Gastrocnemius medialis (tissue), 4 donors: Measurements from ENCODE around the gene SETD3.

Experiments used
- POLR2A ChIP-seq, 2 donors: fragments of 450-650 bp; IDR thresholded peaks; one replicate each; pipeline ENCODE4 v1.6.1; 2017; ENCODE audit warnings: antibody characterized with exemption in 2 of 2, mild to moderate bottlenecking in 2 of 2, moderate library complexity in 2 of 2
- TF ChIP-seq, protein P1 (sequence below), 5 experiments: fragments of 450-650 bp in 3 of 5; fragments of 200-600 bp in 2 of 5; sonication (generic) in 2 of 5; IDR thresholded peaks in 4 of 5; conservative IDR thresholded peaks in 1 of 5; 1 replicate in 4 of 5; 2 replicates in 1 of 5; pipeline ENCODE4 v1.5.1; 2016 to 2019; ENCODE audit warnings: antibody characterized with exemption in 5 of 5, mild to moderate bottlenecking in 3 of 5, moderate library complexity in 3 of 5

DNA sequence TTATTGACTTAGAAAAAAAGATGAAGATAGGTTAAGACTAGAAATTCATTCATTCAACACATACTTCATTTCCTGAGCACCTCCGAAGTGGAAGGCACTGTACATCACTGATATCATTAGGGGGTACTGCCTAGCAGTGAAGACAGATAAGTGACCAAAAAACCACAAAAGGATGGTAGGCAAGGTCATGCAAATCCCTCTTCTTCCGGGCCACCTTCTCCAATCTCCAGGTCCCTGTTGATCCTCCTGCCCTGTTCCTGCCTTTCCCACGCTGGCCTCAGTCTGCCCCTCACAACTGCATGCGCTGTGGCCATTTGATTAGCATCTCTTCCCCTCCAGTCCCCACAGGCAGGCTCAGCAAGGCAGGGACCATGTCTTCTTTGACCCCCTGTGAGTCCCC lies 60.8 kb downstream of the SETD3 start:
- TF ChIP-seq, protein P1, sequence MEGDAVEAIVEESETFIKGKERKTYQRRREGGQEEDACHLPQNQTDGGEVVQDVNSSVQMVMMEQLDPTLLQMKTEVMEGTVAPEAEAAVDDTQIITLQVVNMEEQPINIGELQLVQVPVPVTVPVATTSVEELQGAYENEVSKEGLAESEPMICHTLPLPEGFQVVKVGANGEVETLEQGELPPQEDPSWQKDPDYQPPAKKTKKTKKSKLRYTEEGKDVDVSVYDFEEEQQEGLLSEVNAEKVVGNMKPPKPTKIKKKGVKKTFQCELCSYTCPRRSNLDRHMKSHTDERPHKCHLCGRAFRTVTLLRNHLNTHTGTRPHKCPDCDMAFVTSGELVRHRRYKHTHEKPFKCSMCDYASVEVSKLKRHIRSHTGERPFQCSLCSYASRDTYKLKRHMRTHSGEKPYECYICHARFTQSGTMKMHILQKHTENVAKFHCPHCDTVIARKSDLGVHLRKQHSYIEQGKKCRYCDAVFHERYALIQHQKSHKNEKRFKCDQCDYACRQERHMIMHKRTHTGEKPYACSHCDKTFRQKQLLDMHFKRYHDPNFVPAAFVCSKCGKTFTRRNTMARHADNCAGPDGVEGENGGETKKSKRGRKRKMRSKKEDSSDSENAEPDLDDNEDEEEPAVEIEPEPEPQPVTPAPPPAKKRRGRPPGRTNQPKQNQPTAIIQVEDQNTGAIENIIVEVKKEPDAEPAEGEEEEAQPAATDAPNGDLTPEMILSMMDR (IDR thresholded peaks at IDR 0.05 in 4 of 5, conservative IDR thresholded peaks at IDR 0.05 in 1 of 5) = no peak
- no peak for TF ChIP-seq POLR2A (IDR thresholded peaks at IDR 0.05)
